Ovary (tissue), 3 donors: ENCODE data around the gene MAP1LC3B2.

Experiments used
- CTCF ChIP-seq, 3 donors: fragments of 450-650 bp in 2 of 3; fragments of 200-600 bp in 1 of 3; IDR thresholded peaks; one replicate each; pipeline versions ENCODE4 v1.5.1 to v1.8.0; 2016 to 2022; ENCODE audit warnings: antibody characterized with exemption in 3 of 3, mild to moderate bottlenecking in 1 of 3
- EP300 ChIP-seq: sonication (generic); formaldehyde crosslinking; IDR thresholded peaks from one replicate; pipeline ENCODE4 v1.6.1; 2017; ENCODE audit warnings: antibody characterized with exemption
- POLR2A ChIP-seq: fragments of 450-650 bp; IDR thresholded peaks from one replicate; pipeline ENCODE4 v1.6.1; 2017; ENCODE audit warnings: antibody characterized with exemption, mild to moderate bottlenecking, moderate library complexity
- donor health status: DM: no; HTN: no; CAD: no.

- TF ChIP-seq CTCF (IDR thresholded peaks at IDR 0.05) = no peak
- no peak for TF ChIP-seq POLR2A
- TF ChIP-seq EP300 = no peak
Observed at GRCh38 chr12:116556964-116557698, 2.0 kb upstream of the MAP1LC3B2 start.
